ENCODE data around the gene PEX6.
"Not testable (repeated sequence)": the region's sequence is repeated elsewhere in the genome, so short reads cannot be mapped to it uniquely, and the experiment has no call there.

The PEX6 gene

GRCh38 chr6:42952389-42952788, 26.6 kb downstream of the PEX6 start:
- no peak for DNase-seq (ENCODE audit: low read depth, low spot score)
- TF ChIP-seq YY1 (IDR thresholded peaks at IDR 0.05; ENCODE audit: insufficient read depth, insufficient read length) = no peak
- TF ChIP-seq SUZ12 (IDR thresholded peaks at IDR 0.05; ENCODE audit: extremely low read depth, insufficient read depth, insufficient read length) = no peak
- TF ChIP-seq ZNF274 (IDR thresholded peaks at IDR 0.05; ENCODE audit: low read depth, low read length) = no peak
- no peak overlapping the region for H3K4me3 ChIP-seq (ENCODE audit: insufficient read length, low read depth)
- H3K9me3 ChIP-seq (ENCODE audit: insufficient read depth, low read length) = no peaks in the 10 kb centered on the region
- no peak overlapping the region for H3K9ac ChIP-seq (ENCODE audit: insufficient read length, low read depth)
- no peaks in the 10 kb centered on the region for H3K4me1 ChIP-seq (ENCODE audit: insufficient read depth, insufficient read length)
- no peaks in the 10 kb centered on the region for H3K27me3 ChIP-seq (ENCODE audit: insufficient read depth, insufficient read length)
- no peaks in the 10 kb centered on the region for H3K36me3 ChIP-seq (ENCODE audit: insufficient read depth, insufficient read length, low read length)

DNA sequence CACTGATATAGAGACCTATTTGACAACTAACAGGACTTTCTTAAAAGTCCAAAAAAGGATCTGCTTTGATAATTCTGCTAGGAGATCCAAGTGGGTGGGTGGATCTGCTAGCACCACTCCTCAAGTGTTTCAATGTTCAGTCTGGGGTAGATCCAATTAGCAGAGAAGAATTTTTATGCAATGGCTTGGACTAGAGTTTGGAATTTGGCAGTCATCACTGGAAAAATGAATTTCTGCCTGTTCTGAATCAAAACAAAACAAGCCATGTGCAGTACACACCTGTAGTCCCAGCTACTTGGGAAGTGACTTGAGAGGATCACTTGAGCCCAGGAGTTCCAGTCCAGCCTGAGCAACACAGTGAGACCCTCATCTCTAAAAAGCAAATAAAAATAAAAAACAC, 31.0 kb downstream of the PEX6 start:
- TF ChIP-seq SUZ12 (IDR thresholded peaks at IDR 0.05; ENCODE audit: extremely low read depth, insufficient read depth, insufficient read length) = no peak
- TF ChIP-seq ZNF274 (IDR thresholded peaks at IDR 0.05; ENCODE audit: low read depth, low read length) = no peak
- no peak for TF ChIP-seq YY1 (IDR thresholded peaks at IDR 0.05; ENCODE audit: insufficient read depth, insufficient read length)
- H3K9me3 ChIP-seq (ENCODE audit: insufficient read depth, low read length) = no peaks in the 10 kb centered on the region
- no peak overlapping the region for H3K4me3 ChIP-seq (ENCODE audit: insufficient read length, low read depth)
- DNase-seq (ENCODE audit: low read depth, low spot score) = no peak
- H3K36me3 ChIP-seq (ENCODE audit: insufficient read depth, insufficient read length, low read length) = no peaks in the 10 kb centered on the region
- H3K9ac ChIP-seq (ENCODE audit: insufficient read length, low read depth) = no peak overlapping the region
- H3K27me3 ChIP-seq (ENCODE audit: insufficient read depth, insufficient read length) = no peaks in the 10 kb centered on the region
- no peaks in the 10 kb centered on the region for H3K4me1 ChIP-seq (ENCODE audit: insufficient read depth, insufficient read length)

- H3K36me3 ChIP-seq (ENCODE audit: insufficient read depth, insufficient read length, low read length) = peaks cover 32% of the 10 kb centered on the region
- TF ChIP-seq ZNF274 (IDR thresholded peaks at IDR 0.05; ENCODE audit: low read depth, low read length) = no peak
- no peak for TF ChIP-seq SUZ12 (IDR thresholded peaks at IDR 0.05; ENCODE audit: extremely low read depth, insufficient read depth, insufficient read length)
- no peak for TF ChIP-seq YY1 (IDR thresholded peaks at IDR 0.05; ENCODE audit: insufficient read depth, insufficient read length)
- H3K4me1 ChIP-seq (ENCODE audit: insufficient read depth, insufficient read length) = no peaks in the 10 kb centered on the region
- no peak for DNase-seq (ENCODE audit: low read depth, low spot score)
- no peaks in the 10 kb centered on the region for H3K9me3 ChIP-seq (ENCODE audit: insufficient read depth, low read length)
- H3K9ac ChIP-seq (ENCODE audit: insufficient read length, low read depth) = no peak overlapping the region
- H3K4me3 ChIP-seq (ENCODE audit: insufficient read length, low read depth) = no peak overlapping the region
- no peaks in the 10 kb centered on the region for H3K27me3 ChIP-seq (ENCODE audit: insufficient read depth, insufficient read length)
Observed at GRCh38 chr6:42942444-42942843, 36.5 kb downstream of the PEX6 start.

- not testable (repeated sequence) for H3K4me3 ChIP-seq (ENCODE audit: insufficient read length, low read depth); DNase-seq (ENCODE audit: low read depth, low spot score); H3K4me1 ChIP-seq (ENCODE audit: insufficient read depth, insufficient read length); H3K9me3 ChIP-seq (ENCODE audit: insufficient read depth, low read length); H3K27me3 ChIP-seq (ENCODE audit: insufficient read depth, insufficient read length); H3K9ac ChIP-seq (ENCODE audit: insufficient read length, low read depth)
- peaks cover 41% of the 10 kb centered on the region for H3K36me3 ChIP-seq (ENCODE audit: insufficient read depth, insufficient read length, low read length)
Observed at GRCh38 chr6:42941356-42941755, 37.6 kb downstream of the PEX6 start.

DNA sequence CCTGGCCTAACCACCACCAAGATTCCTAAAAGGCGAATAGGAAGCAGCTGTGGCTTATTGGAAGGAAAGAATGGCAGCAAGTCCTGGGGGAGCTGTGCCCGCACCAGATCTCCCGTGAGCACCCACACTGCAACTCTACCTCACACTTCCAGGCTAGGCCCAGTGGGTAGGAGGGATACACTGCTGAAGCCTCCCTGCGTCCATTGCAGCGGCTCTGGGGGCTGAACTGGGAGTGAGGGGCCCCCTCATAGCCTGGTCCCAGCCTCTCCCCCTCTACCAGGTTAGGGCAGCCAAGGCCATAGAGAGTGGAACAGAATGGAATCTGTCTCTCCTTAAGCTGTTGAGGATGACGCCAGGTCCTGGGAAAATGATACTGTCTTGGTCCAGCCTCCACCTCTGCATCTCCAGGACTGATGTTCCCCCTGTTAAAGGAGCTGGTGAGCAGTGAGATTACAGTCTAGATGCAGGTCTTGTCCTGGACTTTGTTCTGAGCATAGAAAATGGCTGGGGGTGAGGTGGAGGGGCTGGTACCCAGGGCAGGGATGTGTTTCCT, 38.4 kb downstream of the PEX6 start:
- H3K4me1 ChIP-seq (ENCODE audit: insufficient read depth, insufficient read length) = no peaks in the 10 kb centered on the region
- no peaks in the 10 kb centered on the region for H3K27me3 ChIP-seq (ENCODE audit: insufficient read depth, insufficient read length)
- H3K36me3 ChIP-seq (ENCODE audit: insufficient read depth, insufficient read length, low read length) = peaks cover 48% of the 10 kb centered on the region
- TF ChIP-seq SUZ12 (IDR thresholded peaks at IDR 0.05; ENCODE audit: extremely low read depth, insufficient read depth, insufficient read length) (no peak), ZNF274 (IDR thresholded peaks at IDR 0.05; ENCODE audit: low read depth, low read length) (no peak), YY1 (IDR thresholded peaks at IDR 0.05; ENCODE audit: insufficient read depth, insufficient read length) (no peak)
- DNase-seq (ENCODE audit: low read depth, low spot score) = no peak
- no peak overlapping the region for H3K9ac ChIP-seq (ENCODE audit: insufficient read length, low read depth)
- H3K9me3 ChIP-seq (ENCODE audit: insufficient read depth, low read length) = no peaks in the 10 kb centered on the region
- no peak overlapping the region for H3K4me3 ChIP-seq (ENCODE audit: insufficient read length, low read depth)

GRCh38 chr6:42939810-42940167, 39.2 kb downstream of the PEX6 start:
- H3K4me1 ChIP-seq (ENCODE audit: insufficient read depth, insufficient read length) = no peaks in the 10 kb centered on the region
- no peak overlapping the region for H3K9ac ChIP-seq (ENCODE audit: insufficient read length, low read depth)
- DNase-seq (ENCODE audit: low read depth, low spot score) = no peak
- no peak overlapping the region for H3K4me3 ChIP-seq (ENCODE audit: insufficient read length, low read depth)
- no peak for TF ChIP-seq SUZ12 (IDR thresholded peaks at IDR 0.05; ENCODE audit: extremely low read depth, insufficient read depth, insufficient read length)
- TF ChIP-seq ZNF274 (IDR thresholded peaks at IDR 0.05; ENCODE audit: low read depth, low read length) = no peak
- no peak for TF ChIP-seq YY1 (IDR thresholded peaks at IDR 0.05; ENCODE audit: insufficient read depth, insufficient read length)
- H3K36me3 ChIP-seq (ENCODE audit: insufficient read depth, insufficient read length, low read length) = peaks cover 55% of the 10 kb centered on the region
- no peaks in the 10 kb centered on the region for H3K9me3 ChIP-seq (ENCODE audit: insufficient read depth, low read length)
- no peaks in the 10 kb centered on the region for H3K27me3 ChIP-seq (ENCODE audit: insufficient read depth, insufficient read length)

- TF ChIP-seq ZNF274 (IDR thresholded peaks at IDR 0.05; ENCODE audit: low read depth, low read length) (no peak), YY1 (IDR thresholded peaks at IDR 0.05; ENCODE audit: insufficient read depth, insufficient read length) (no peak), SUZ12 (IDR thresholded peaks at IDR 0.05; ENCODE audit: extremely low read depth, insufficient read depth, insufficient read length) (no peak)
- Histone ChIP-seq H3K4me1 (ENCODE audit: insufficient read depth, insufficient read length) (no peaks in the 10 kb centered on the region), H3K4me3 (ENCODE audit: insufficient read length, low read depth) (no peak overlapping the region), H3K9me3 (ENCODE audit: insufficient read depth, low read length) (no peaks in the 10 kb centered on the region), H3K36me3 (ENCODE audit: insufficient read depth, insufficient read length, low read length) (peaks cover 61% of the 10 kb centered on the region), H3K27me3 (ENCODE audit: insufficient read depth, insufficient read length) (no peaks in the 10 kb centered on the region), H3K9ac (ENCODE audit: insufficient read length, low read depth) (peak overlapping the region; percentile 10)
- DNase-seq (ENCODE audit: low read depth, low spot score) = no peak
Observed at GRCh38 chr6:42938987-42939809, 39.8 kb downstream of the PEX6 start.
